GM20000 (cell line): ENCODE results near the gene KAT7.
"Not testable (repeated sequence)": the region's sequence is repeated elsewhere in the genome, so short reads cannot be mapped to it uniquely, and the experiment has no call there.

Experiments
- DNase-seq: peaks from one replicate; pipeline ENCODE4 v3.0.0; 2012; ENCODE audit warnings: low spot score
- CTCF ChIP-seq: IDR thresholded peaks from 2 replicates; pipeline ENCODE4 v1.5.1; 2012; ENCODE audit warnings: mild to moderate bottlenecking, control low read depth; ENCODE audit errors: extremely low read depth, missing control alignments

The KAT7 gene

DNA sequence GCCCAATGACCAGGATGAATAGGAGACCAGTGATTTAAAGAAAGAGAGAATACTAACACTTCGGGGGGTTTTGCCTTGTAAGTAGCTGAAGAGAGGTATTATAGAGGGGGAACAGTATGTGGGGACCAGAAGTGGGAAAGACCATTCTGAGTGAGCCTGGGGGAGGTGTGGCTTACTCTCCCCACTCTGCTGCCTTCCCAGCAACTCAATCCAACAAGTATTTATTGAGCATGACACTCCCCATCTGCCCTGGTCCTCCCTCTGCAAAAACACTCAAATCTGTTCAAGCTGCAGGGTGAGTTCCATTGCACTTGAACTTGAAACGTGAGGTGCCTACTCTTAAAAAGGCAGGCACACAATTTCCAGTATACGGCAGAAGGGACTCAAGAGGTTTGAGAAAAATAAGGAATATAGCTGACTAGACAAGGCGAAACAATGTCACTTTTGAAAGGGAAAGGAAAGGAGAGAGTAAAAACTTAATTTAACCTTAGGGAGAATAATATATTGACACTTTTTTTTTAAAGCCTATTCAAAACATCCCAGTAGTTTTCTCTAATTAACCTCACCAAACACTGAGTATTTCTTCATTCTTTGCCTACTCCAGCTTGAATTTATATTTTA is 32.7 kb upstream of the KAT7 start:
- DNase-seq, result no peak
- no peak for TF ChIP-seq CTCF

- DNase-seq, result no peak
- no peak for TF ChIP-seq CTCF
Observed at GRCh38 chr17:49756323-49757150, 31.9 kb upstream of the KAT7 start.

DNA sequence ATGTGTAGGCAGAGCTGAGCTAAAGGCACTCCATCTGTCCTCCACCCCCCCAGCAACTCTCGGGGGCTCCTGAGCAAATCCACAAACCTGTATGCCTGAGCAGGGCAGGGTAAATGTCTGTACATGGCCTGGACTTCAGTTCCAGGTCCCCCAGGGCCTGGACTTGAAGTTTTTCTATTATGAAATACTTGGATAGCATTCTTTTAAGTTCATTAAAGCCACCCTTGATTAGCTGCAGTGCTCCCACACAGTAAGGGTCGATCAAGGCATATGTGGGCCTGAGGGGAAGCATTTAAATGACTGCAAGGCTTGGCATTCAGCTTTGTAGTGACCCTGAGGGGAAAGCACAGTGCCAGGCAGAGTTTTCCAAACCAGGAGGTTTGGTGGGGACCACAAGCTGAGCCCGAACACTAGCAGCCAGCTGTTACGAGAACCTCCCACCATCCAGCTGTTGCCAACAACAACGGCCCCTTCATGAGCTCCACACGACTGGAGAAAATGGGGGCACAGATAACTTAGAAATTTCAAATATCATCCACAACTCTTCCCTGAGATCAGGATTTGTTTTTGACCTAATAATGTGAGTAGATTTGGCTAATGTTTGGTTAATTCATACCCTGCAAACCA is 31.2 kb upstream of the KAT7 start:
- no peak for TF ChIP-seq CTCF
- DNase-seq, result no peak

DNA sequence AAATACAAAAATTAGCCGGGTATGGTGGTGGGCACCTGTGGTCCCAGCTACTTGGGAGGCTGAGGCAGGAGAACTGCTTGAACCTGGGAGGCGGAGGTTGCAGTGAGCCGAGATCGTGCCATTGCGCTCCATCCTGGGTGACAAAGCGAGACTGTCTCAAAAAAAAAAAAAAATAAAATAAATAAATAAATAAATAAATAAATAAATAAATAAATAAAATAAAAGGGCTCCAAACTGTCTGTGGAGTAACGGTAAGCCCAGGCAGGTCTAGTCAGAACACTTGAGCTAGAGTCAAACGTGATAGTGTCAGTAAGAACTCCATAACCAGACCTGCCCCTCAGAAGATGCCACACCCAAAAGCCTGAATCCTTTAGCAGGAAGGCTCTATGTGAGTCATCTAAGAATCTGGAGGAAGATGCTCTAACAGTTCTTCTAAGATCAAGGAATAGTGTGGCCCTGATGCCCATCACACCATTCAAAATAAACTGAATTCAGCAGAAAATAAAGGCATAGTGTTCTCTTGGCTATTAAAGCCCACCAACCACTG is 29.9 kb upstream of the KAT7 start:
- DNase-seq, result not testable (repeated sequence)

- no peak for TF ChIP-seq CTCF
Observed at GRCh38 chr17:49759203-49759602, 29.3 kb upstream of the KAT7 start.

GRCh38 chr17:49760296-49760695 is 28.2 kb upstream of the KAT7 start:
- no peak for DNase-seq
- TF ChIP-seq CTCF, result no peak

More at GRCh38 chr17:49759203-49759602, 29.3 kb upstream of the KAT7 start:
- DNase-seq, result no peak

DNA sequence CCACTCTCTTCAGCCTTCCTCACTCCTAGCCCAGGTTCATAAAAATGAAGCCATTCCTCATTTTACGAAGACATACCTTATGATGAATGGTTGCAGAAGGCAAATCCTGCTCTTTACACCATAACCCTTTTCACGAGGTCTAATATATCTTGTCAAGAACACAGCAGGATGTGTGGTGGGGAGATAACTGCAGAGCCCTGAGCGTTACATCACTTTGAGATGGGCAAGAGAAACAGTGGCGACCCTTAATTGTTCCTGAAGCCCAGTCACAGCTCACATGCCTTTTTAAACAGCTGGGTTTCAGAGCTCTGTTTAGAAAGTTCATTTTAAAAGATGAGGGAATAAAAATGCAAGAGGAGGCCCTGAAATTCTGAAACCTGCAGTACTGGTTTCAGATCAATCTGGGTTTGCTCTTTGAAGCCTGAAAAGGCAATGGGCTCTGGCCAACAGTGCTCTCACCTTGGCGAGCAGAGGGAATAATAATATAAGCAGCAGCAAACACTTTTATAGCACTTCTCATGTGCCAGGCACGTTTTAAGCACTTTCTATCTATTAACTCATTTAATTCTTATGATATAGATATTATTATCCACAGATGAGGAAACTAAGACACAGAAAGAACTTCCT is 27.4 kb upstream of the KAT7 start:
- DNase-seq, result no peak
- no peak for TF ChIP-seq CTCF
